Activated CD4-positive, alpha-beta T cell treated with anti-CD3 and anti-CD28 coated beads, Interleukin-2, amount 50 U/mL, for 4 hours (primary cell): ENCODE data around the gene ROR1.
"Not testable (repeated sequence)": the region's sequence is repeated elsewhere in the genome, so short reads cannot be mapped to it uniquely, and the experiment has no call there.

ENCODE experiments used
- DNase-seq, 2 experiments: peaks; one replicate each; pipeline ENCODE4 v3.0.0-alpha.2; 2020

The ROR1 gene

DNA sequence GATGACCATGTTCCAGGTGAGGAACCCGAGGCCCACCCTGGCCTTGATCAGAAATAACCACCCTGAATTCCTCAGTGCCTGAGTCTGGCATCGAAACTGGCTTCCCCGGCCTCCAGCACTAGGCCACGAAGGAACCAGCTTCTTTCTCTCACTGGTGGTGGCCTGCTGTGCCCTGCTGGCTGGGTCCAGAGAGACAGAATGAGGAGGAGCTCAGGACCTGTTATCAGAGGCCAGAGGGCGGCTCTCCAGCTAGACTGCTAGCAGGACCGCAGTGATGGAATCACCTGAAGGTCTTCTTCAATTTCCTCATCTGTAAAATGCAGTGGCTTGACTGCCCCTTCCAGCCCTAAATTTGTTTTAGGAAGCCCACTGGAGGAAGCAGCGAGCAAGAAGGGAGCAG, 20.5 kb downstream of the ROR1 start:
- DNase-seq: no peak

DNA sequence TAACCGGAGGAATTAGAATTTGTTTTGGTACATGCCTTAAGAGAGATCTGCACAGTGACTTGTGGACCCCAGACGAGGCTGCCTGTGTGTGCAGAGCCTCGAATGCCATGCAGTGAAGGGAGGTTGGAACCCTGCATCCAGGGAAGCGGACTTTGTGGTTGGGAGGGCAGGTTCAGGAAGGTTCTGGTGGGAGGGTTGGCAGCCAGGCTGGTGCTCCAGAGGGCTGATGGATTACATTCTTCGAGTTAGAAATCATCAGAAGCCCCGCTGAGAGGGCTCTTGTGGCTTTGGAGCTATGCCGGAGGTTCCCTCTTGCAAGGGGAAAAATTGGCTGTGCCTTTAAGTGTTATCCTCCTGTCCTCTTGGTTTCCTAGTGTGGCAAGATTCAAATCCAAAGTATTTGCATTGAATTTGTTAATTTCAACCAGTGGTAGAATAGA, 21.1 kb downstream of the ROR1 start:
- DNase-seq: no peak

DNA sequence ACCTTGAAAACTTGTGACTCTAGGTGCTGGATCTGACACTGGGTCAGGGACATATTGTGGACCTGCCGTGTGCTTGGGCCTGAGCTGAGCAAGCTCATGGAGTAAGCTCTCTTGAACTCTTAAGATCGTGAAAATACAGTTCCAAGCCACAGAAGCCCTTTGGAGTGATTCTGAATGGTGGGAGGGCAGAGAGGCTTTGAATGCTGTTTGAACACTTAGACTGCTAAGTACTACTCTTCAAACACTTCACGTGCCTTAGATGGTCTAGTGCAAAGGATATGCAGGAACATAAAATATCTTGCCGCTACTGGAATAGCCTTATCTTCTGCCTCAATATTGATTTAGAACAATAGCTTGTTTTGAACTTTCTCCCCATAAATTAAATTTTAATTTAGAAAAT, 21.6 kb downstream of the ROR1 start:
- DNase-seq: no peak

DNA sequence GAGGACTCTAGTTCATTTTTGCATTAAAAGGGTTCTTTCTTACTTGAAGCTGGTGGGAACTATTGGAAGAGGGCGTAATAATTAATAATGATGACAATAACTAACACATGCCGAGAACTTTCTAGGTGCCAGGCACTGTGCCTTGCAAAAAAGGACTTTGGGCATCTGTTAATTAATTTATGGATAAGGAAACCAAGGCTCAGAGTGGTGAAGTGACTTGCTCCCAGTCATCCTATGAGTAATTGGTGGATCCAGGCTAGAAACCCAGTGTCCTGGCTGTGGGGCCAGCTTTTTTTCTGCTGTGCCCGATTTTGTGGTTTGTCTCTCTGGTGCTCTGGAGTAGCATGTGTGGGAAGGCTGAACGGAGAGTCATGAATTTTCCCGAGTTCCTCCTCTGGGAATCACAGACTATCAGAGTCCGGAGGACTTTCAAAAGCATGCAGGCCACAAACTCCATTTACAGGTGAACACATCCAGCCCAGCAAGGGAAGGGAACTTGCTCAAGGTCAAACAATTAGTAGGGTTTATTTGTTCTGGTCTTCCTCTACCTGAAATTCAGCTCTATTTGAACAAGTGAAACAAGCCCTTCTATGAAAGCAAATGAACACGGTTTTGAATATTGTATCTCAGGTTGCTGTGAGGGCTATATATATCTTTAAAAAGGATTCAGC, 23.4 kb downstream of the ROR1 start:
- DNase-seq: no peak

DNA sequence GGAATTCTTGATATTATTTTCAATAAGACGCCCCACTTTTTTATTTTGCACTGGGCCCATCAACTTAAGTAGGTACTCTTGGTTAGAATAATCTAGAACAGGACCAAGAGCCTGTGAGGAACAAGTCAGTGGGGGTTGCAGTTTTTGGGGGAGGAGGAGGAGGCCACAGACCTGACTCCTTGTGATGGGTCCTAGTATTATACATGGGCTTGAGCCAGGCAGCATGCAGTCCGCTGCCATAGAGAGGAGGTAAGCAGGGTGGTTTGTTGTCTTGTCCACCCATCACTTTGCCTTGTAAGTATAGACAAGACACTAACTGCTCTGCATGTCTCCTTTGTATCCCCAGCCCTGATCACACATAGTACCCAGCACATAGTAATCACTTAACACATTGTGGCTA, 24.5 kb downstream of the ROR1 start:
- DNase-seq: no peak

DNA sequence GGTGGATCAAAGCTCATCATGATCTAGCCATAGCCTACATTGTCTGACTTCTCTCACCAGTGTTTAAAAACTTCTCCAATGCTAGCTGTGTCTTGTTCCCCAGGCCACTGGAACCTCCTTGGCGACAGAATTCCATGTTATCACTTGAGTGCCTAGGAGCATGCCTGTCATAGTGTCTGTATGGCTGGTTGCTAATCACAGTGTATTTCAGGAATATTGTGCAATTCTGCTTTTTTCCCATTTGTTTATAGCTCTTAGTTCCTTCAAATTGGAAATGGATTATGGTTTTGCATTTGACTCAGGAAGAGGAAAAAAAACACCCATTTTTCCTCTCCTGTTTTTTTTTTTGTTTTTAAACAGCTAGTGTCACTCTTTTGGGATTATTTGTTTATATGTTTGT, 25.5 kb downstream of the ROR1 start:
- DNase-seq: no peak

DNA sequence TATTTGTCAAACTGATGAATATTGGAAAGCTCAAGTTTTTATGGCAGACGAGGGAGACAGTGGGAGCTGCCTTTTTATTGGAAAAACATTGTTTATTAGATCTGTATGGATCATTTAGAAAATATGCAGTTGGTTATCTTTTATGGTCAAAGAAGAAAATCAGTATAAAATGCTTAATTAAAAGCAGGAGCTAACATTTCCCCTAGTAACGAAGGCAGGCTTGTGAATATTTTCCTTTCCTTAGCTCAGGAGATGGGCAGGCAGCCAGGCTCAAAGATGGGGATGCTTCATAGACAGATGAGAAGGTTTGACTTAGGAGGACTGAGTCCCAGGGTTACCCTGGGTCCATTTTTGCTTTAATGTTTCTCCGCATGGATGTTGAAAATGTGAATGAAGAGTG, 26.0 kb downstream of the ROR1 start:
- no peak for DNase-seq

DNA sequence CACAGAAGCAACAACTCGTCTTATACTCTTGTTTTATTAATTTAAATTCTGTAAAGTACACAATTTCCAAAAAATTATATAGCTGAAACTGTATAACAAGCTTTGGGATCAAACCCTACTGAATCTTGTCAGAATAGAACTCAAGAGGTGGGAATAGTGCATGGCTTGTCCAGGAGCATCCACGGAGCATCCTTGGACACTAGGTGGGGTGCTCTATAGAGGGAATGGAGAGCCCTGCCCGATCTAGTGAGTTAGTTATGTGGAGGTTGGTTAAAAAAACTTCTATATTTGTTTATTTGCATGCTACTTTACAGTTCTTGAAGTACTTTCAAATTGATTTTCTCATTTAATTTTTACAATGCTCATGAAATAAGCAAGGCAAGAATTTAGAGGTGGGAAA, 28.3 kb downstream of the ROR1 start:
- DNase-seq: no peak

DNA sequence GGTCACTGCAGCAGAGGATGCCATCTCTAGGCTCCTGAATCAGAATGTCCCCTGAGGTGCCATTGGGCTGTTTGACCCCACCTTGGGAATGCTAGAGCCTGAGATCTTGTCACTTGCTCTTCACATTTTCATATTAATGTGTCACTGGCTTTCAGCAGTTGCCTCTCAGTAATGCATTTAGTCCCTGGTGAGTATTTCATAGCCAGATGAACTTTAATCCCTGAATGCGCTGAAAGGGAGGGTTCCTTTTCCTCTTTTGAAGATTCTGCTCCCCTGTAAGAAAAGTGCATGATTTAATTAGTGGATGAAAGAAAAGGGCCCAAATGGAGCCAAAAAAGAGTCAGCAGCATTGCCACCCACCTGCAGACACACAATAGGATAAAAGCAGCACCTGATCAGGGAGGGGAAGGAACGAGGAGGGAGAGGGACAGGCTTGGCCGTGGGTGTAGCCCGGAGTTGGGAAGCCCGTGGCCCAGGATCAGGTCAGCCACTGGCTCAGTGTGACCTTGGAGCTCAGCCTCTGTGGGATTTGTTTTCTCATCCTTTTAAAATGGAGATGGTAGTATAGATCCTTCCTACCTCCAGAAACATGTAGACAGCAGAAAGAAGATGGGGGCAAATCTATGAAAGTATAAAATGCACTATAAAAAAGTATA, 31.1 kb downstream of the ROR1 start:
- DNase-seq: no peak

DNA sequence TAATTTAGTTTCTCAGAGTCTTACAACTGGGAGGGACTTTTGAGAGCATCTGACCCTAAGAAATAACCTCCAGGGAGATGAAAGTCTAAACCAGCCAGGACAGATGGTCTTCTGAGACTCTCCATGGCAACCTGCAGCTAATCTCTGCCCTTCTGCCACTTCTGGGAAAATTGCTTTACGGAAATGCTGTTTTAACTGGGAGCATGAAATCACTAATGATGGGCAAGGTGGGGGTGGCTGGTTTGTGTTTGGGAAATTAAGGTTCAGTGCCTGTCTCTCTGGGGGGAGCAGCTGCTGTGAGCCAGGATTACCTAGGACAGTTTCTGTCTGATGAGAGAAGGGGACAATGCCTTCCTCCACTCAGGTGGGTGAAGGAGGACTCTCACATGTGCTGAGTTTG, 33.2 kb downstream of the ROR1 start:
- DNase-seq: no peak

DNA sequence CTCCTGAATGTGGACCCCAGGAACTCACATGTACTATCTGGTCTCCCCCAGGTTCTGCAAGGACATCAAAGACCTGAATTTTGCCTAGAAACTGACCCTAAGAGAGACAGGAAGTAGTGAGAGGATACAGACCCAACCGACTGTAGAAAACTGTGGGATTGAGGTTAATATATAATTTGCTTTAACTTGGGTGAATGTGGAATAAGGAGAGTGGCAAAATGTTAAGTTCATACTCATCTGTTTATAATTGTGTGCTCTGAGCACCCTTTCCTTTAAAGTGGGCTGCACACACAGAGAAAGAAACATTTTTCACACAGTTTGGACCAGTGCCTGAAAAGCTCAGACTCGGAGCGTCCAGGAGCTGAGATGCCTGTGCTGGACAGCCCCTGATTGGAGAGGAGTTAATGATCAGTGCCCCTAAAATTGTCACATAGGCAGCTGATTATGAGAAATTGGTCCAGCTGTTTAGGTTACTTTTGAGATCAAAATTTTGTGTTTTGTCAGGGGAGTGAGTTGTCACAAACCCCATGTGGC, 37.2 kb downstream of the ROR1 start:
- DNase-seq: no peak

DNA sequence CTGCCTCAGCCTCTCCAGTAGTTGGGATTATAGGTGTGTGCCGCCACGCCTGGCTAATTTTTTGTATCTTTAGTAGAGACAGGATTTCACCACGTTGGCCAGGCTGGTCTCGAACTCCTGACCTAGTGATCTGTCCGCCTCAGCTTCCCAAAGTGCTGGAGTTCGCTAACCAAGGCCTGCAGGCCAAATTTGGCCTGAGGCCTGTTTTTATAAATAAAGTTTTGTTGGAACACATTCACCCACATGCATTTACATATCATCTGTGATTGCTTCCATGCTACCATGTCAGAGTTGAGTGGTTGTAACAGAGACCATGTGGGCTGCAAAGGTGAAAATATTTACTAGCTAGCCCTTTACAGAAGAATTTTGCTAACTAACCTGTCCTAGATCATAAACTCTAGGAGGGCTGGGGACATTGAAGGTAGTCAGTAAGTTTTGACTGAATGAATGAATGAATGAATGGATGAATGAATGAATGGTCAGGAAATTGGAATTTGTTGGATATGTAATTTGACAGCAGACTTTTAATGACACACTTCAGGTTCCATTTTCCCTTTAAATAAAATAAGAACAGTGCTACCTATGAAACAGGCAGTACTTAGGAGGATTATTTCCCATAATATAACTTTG, 38.4 kb downstream of the ROR1 start:
- no peak for DNase-seq

DNA sequence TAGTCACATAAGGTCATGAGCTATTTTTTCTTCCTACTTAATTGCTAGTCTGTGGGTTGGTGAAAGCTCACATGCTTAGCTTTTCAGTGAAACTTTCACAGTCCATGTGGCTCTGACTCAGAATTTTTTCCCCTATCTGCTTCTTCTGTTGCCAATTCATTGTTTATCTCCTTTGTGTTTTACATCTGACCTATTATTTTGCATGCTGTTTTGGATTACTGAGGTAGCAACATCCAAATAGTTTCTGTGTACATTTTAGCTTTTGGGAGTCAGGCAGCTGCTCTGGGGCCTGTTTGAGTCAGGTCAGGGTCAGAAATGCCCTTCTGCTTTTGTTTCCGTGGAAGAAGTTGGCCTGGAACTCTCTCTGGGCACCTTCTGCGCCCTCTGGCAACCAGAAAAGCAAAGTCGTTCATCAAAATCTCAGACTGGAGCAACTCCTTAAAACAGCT, 40.0 kb downstream of the ROR1 start:
- DNase-seq: no peak

DNA sequence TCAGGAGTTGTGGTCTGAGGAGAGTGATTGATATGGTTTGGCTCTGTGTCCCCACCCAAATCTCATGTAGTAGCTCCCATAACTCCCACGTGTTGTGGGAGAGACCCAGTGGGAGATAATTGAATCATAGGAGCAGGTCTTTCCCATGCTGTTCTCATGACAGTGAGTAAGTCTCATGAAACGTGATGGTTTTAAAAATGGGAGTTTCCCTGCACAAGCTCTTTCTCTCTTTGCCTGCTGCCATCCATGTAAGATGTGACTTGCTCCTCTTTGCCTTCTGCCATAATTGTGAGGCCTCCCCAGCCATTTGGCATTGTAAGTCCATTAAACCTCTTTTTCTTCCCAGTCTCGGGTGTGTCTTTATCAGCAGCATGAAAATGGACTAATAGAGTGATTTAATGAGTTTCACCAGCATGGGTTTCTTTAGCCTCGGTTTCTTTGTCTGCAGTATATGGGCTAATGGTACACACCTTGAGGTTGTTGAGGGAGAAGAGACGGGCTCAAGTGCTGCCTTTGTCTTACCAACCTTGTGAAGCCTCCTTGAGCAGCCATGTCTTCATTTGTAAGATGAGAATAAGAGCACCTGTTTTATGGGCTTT, 42.5 kb downstream of the ROR1 start:
- DNase-seq: not testable (repeated sequence)

DNA sequence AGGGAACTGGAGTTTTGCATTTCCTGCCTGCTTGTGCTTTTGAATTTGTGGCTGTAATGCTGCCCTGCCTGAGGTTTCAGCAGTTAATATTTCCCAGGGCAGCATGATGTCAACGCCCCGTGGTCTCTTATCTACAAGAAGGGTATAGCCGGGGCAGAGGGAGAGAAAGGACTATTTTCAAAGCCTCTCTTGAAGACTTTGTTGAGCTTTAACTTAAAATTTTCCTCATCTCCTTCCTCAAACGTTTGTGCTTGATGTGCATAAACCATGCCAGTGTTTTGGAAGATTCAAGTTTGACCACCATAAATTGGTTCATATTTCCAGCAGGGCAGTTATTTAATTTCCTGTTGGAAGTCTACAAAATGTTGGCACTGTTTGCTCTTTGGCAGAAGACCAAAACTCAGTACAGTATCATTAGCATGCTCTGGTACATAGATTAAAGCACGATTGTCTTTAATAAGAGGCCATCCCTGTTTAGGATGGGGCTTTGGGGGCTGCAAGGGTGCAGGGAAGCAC, 43.4 kb downstream of the ROR1 start:
- no peak for DNase-seq

DNA sequence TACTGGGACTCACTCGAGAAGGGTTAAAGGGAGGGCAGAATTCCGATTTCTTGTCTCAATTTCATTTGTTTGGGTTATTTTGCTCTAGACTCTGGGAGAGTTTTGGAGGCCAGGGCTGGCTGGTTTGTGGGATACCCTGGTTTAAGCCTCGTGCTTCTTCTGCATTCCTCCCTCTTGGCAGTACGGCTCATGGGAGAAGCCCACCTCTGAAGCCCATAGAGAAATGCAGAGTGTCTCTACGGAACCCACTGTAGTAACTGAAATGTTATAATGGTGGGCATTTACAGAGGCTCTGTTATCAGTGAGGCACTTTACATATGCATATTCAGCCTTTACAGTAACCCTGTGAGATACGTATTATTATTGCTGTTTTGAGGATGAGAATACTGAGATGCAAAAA, 43.9 kb downstream of the ROR1 start:
- no peak for DNase-seq

DNA sequence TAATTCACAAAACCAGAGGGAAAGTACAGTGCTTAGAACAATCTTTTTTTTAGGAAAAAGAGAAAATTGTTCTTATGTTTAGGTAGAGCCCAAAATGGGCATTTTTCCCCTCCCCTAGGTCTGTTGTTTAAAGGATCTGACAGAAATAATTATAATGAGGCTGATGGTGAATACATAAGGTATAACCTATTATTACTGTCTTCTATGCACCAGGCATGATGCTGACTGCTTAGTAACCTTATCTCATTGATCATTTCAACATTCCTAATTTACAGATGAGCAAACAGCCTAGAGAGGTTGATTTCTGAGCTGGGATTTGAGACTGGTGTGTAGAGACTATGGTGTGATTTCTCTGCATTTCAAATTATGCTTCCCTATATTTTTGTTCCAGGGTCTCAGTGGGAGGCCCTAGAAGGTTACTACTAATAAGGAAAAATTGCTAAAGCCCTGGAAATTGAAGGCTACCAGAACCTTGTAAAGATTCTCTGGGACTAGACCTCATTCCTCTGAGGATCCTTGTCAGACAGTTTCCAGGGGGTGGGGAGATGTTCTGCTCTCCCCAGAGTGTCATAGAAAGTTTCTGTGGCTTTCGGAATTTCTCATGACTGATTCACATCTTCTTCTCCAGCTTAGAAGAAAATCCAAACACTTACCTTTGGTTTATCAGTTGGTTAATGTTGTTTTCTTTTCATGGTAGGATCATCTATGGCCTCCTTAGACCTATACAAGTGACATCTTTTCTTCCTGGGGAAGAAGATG, 44.9 kb downstream of the ROR1 start:
- DNase-seq: no peak

DNA sequence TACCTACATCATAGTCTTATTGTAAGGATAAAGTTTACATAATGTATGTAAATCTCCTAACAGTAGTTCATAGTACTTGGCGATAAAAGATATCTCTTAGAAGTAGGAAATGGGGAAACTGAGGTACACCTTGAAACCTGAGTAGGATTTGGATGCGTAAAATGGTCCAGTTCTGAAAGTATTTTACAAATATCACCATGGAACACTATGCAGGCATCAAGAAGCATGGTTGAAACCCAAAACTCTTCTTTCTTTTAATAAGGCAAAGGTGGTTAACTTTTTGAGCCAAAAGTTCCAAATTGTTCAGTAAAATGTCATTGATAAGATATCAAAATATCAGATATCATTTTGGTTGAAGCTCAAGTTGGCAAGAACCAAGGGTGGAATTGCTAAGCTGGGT, 46.0 kb downstream of the ROR1 start:
- DNase-seq: no peak

DNA sequence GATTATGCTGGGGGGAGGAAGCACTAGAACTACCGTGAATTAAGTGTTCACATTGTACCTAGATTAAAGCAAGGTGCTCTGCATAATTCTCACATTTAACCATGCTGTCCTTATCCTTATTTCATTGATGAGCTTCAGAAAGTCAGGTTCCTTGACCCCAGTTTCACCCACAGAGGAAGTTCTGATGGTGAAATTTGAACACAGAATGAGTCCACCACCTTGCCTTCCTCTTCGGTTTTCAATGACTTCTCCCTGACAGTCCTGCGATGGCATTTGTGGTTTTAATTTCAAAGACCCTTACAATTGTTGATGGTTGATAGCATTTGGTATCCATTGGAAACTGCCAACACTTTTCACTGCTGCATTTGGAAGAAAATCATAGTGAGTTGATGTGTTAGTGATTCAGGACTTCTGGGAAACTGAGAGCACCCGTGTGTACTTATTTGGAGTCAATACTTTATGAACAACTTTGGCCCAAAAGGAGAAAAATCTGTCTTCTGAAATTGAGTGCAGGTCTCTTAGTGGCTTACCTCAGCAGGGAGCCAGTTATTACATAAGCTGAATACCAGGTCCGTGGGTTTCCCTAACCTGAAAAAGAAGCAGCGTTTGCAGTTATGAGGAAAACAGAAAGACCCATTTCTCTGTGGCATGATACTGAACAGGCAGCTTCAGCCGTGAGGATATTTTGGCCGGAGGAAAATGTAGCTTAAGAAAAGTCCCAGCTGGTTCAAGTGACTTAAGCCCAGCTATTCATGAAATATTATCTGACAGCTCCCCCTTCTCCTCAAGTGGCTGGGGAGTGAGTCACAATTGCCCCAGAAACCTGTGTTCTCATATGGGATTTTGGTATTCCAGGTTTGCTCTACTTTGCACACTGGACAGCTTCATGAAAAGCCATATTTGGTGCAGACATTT, 47.5 kb downstream of the ROR1 start:
- DNase-seq: no peak

DNA sequence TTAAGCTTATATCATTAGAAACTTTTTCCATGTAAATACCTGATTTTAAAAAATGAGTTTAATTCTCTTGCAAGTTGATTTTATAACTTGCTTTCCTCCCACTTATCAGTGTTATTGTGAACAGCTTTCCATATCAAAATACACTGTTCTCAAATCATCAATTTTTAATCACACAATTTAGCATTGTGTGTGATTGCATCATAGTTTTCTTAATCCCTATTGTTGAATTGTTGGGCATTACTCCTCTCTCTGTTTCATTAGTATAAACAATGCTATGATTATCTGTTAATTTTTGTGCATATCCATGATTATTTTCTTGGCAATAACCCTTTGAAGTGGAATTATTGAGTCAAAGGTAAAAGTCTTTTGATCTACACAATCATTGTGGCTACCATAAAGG, 48.7 kb downstream of the ROR1 start:
- DNase-seq: no peak

DNA sequence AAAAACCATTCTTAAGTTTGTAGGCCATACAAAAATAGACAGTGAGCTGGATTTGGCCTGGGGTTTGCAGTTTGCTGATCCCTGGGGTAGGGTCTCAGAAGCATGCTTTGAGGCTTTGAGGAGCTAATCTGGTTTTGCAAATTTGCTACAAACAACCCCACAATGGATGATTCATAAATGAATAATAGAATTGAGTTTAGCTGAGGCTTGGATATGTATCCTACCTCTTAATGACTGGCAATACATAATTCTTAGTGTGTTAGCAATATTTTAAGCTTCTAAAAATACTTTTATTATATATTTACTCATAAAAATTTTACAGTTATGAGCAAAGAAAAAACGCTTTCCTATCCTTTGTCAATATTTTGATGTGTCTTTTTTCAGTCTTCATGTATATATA, 50.6 kb downstream of the ROR1 start:
- no peak for DNase-seq

DNA sequence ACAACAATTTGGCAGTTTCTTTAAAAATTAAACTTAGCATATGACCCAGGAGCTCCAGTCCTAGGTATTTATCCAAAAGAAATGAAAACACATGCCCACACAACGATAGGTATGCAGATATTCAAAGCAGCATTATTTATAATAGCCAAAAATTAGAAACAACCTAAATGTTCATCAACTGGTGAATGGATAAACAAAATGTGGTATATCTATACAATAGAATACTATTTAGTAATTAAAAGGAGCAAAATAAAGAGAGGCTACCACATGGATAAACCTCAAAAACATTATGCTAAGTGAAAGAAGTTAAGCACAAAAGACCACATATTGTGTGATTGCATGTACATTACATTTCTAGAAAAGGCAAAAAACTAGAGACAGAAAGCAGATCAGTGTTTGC, 51.3 kb downstream of the ROR1 start:
- DNase-seq: no peak
